Ishikawa (cell line): Measurements from ENCODE around the gene CTNND2.

ENCODE experiments used
- CEBPB ChIP-seq: IDR thresholded peaks from 2 replicates; pipeline ENCODE4 v1.6.1; 2012
- CREB1 ChIP-seq: IDR thresholded peaks from 2 replicates; pipeline ENCODE4 v1.6.1; 2012; ENCODE audit warnings: low read depth
- EGR1 ChIP-seq: IDR thresholded peaks from 2 replicates; pipeline ENCODE4 v1.6.1; 2012
- EP300 ChIP-seq: IDR thresholded peaks from 2 replicates; pipeline ENCODE4 v1.6.1; 2012; ENCODE audit warnings: borderline replicate concordance
- FOXM1 ChIP-seq: IDR thresholded peaks from 2 replicates; pipeline ENCODE4 v1.6.1; 2012; ENCODE audit warnings: low read depth, borderline replicate concordance
- NFIC ChIP-seq: IDR thresholded peaks from 2 replicates; pipeline ENCODE4 v1.6.1; 2012
- RAD21 ChIP-seq: IDR thresholded peaks from 2 replicates; pipeline ENCODE4 v1.6.1; 2012; ENCODE audit warnings: low read depth
- TAF1 ChIP-seq: IDR thresholded peaks from 2 replicates; pipeline ENCODE4 v1.6.1; 2012; ENCODE audit warnings: low read depth, mild to moderate bottlenecking
- TCF12 ChIP-seq: IDR thresholded peaks from 2 replicates; pipeline ENCODE4 v1.6.1; 2012; ENCODE audit warnings: low read depth
- TEAD4 ChIP-seq: IDR thresholded peaks from 2 replicates; pipeline ENCODE4 v1.6.1; 2012
- YY1 ChIP-seq: IDR thresholded peaks from 2 replicates; pipeline ENCODE4 v1.6.1; 2012; ENCODE audit warnings: low read depth
- ZBTB7A ChIP-seq: IDR thresholded peaks from 2 replicates; pipeline ENCODE4 v1.6.1; 2012; ENCODE audit warnings: low read depth
- TF ChIP-seq, protein P1 (sequence below): IDR thresholded peaks from 2 replicates; pipeline ENCODE4 v1.6.1; 2012
- TF ChIP-seq, protein P2 (sequence below): IDR thresholded peaks from 2 replicates; pipeline ENCODE4 v1.6.1; 2012; ENCODE audit warnings: low read depth, mild to moderate bottlenecking
- TF ChIP-seq, protein P3 (sequence below): IDR thresholded peaks from 2 replicates; pipeline ENCODE4 v1.6.1; 2012

CTNND2 gene

DNA sequence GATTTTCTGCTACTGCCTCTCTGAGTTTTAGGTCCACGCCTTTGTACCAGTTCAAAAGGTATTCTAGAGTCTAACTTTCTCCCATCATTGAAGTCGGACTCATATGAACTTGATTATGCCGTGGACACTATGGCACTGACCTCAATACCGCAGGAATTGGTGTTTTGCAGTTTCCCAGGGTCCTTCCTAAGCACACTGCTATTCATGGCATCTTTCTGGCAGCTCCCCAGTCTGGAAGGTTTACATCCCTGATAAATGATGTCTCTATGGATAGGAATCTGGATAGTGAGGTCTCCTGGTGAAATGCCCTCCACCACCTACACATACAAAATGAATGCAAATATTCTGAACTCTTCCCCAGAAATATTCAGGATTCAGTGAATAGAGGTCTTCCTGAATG is 422.2 kb downstream of the CTNND2 start:
- TF ChIP-seq, protein P1, sequence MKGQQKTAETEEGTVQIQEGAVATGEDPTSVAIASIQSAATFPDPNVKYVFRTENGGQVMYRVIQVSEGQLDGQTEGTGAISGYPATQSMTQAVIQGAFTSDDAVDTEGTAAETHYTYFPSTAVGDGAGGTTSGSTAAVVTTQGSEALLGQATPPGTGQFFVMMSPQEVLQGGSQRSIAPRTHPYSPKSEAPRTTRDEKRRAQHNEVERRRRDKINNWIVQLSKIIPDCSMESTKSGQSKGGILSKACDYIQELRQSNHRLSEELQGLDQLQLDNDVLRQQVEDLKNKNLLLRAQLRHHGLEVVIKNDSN: no peak
- TF ChIP-seq TCF12 (no peak), EGR1 (no peak), CREB1 (no peak), TEAD4 (no peak), TAF1 (no peak), FOXM1 (no peak), YY1 (no peak), RAD21 (no peak)
- TF ChIP-seq, protein P2, sequence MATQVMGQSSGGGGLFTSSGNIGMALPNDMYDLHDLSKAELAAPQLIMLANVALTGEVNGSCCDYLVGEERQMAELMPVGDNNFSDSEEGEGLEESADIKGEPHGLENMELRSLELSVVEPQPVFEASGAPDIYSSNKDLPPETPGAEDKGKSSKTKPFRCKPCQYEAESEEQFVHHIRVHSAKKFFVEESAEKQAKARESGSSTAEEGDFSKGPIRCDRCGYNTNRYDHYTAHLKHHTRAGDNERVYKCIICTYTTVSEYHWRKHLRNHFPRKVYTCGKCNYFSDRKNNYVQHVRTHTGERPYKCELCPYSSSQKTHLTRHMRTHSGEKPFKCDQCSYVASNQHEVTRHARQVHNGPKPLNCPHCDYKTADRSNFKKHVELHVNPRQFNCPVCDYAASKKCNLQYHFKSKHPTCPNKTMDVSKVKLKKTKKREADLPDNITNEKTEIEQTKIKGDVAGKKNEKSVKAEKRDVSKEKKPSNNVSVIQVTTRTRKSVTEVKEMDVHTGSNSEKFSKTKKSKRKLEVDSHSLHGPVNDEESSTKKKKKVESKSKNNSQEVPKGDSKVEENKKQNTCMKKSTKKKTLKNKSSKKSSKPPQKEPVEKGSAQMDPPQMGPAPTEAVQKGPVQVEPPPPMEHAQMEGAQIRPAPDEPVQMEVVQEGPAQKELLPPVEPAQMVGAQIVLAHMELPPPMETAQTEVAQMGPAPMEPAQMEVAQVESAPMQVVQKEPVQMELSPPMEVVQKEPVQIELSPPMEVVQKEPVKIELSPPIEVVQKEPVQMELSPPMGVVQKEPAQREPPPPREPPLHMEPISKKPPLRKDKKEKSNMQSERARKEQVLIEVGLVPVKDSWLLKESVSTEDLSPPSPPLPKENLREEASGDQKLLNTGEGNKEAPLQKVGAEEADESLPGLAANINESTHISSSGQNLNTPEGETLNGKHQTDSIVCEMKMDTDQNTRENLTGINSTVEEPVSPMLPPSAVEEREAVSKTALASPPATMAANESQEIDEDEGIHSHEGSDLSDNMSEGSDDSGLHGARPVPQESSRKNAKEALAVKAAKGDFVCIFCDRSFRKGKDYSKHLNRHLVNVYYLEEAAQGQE: no peak

DNA sequence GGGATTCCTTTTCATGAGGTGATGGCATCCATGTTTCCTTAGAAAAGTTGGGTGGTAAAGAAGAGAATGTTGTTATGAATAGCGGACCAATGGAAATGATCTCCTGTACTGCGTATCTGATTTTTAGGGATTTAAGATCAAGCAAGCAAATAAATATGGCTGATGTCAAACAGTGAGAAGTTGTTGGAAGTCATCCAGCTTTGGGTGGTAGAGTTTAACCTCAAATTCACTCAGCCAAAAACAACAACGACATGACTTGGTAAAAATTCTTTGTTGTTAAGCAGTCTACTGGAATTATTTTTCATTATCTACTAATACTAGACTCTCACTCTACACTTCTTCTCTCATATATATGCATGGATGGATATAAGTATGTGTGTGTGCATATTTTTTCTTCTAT is 426.5 kb downstream of the CTNND2 start:
- no peak for TF ChIP-seq TCF12
- TF ChIP-seq TEAD4: no peak
- TF ChIP-seq EGR1: no peak
- TF ChIP-seq EP300: no peak
- no peak for TF ChIP-seq ZBTB7A
- TF ChIP-seq CREB1: no peak
- TF ChIP-seq RAD21: no peak
- no peak for TF ChIP-seq YY1
- TF ChIP-seq, protein P1: no peak
- TF ChIP-seq, protein P3, sequence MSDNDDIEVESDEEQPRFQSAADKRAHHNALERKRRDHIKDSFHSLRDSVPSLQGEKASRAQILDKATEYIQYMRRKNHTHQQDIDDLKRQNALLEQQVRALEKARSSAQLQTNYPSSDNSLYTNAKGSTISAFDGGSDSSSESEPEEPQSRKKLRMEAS: no peak
- no peak for TF ChIP-seq NFIC
- TF ChIP-seq TAF1: no peak
- no peak for TF ChIP-seq FOXM1
- TF ChIP-seq, protein P2: no peak
- no peak for TF ChIP-seq CEBPB

DNA sequence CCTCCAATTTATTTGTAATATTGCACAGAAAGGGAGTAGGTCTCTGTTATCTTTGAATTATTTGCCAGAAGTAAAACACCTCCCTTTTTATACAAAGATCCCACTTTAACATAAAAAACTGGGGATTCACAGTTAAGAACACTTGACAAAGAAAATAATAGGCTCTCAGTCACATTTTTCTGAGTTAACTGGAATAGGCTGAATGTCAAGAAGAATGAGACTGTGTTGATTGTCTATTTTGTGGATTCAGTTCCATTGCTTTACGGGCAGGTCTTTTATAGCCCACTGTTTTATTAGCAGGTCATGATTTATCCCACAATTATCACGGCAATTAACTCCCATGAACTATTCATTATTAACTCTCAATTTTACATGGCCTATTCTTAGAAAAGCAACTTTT is 427.4 kb downstream of the CTNND2 start:
- no peak for TF ChIP-seq NFIC
- no peak for TF ChIP-seq CREB1
- TF ChIP-seq RAD21: no peak
- no peak for TF ChIP-seq TEAD4
- no peak for TF ChIP-seq FOXM1
- TF ChIP-seq TAF1: no peak
- TF ChIP-seq, protein P1: no peak
- no peak for TF ChIP-seq YY1
- TF ChIP-seq, protein P2: no peak
- no peak for TF ChIP-seq TCF12
- TF ChIP-seq, protein P3: no peak
- TF ChIP-seq EP300: no peak
- no peak for TF ChIP-seq CEBPB
- no peak for TF ChIP-seq EGR1
- TF ChIP-seq ZBTB7A: no peak

DNA sequence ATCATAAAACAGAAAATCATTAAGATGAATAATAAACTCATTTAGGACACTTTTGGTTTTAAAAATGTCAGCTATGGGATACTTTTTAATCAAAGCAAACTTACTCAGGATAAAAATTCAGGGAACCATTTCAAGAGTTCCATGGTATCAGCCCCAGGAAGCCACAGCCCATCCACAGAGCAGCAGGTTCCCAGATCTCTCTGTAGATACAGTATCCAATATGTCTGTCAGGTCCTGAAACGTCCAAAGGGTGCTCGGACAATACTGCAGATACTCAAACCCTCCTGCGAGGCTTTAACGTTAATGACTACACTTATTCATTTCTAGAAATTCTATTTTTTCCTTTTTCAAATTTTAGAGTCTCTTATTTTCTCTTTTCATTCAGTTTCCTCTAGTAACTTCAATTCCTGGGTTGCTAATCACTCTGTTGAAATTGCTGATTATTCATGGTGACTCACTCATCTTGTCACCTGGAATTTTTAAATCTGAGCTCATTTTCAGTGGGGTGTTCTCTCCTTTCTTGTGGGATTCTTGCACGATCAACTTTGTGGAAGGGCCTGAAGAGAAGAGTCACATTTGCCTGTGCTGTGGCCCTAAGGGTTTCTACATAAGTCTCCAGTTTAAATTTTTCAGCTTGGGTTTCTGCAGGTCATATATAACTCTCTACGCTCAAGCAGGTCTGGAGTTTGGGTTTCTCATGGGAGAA is 435.8 kb downstream of the CTNND2 start:
- no peak for TF ChIP-seq TCF12
- TF ChIP-seq NFIC: no peak
- TF ChIP-seq TAF1: no peak
- TF ChIP-seq EGR1: no peak
- TF ChIP-seq EP300: no peak
